Mesenteric fat pad (tissue), 1 donor: ENCODE measurements around the gene IL15. TPM values are rescaled to one million over a fixed set of nuclear protein-coding genes. Genes with fewer than 3 reads are reported as not detected.
"Not testable (repeated sequence)": the region's sequence is repeated elsewhere in the genome, so short reads cannot be mapped to it uniquely, and the experiment has no call there.

ENCODE experiments used
- DNase-seq: peaks from one replicate; pipeline ENCODE4 v3.0.0-alpha.2; 2020; ENCODE audit warnings: low spot score
- long read RNA-seq: library from polyadenylated mRNA; unstranded; transcript quantifications from one replicate; pipeline ENCODE4 v2.0.0, GENCODE V29; 2020
- total RNA-seq: library from RNA; stranded (reverse); fragmentation: NEBNext Ultra II Directional; extraction: Animal tissue kit (Norgen Biotek cat#: 25700); gene quantifications from one replicate; pipeline ENCODE4 v1.2.1, GENCODE V29; 2021
- donor health status: DM: yes; HTN: yes; CAD: no.

IL15 gene, protein sequence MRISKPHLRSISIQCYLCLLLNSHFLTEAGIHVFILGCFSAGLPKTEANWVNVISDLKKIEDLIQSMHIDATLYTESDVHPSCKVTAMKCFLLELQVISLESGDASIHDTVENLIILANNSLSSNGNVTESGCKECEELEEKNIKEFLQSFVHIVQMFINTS
- 5.1 TPM for total RNA-seq
- long read RNA-seq, transcript IL15-201 (8 exons, 2,472 nt): major isoform, 6 of 35 reads
- long read RNA-seq, partial matches to known transcripts: 2 of 35 reads
- long read RNA-seq, other reads (novel, unspliced or antisense): 25 of 35 reads

DNA sequence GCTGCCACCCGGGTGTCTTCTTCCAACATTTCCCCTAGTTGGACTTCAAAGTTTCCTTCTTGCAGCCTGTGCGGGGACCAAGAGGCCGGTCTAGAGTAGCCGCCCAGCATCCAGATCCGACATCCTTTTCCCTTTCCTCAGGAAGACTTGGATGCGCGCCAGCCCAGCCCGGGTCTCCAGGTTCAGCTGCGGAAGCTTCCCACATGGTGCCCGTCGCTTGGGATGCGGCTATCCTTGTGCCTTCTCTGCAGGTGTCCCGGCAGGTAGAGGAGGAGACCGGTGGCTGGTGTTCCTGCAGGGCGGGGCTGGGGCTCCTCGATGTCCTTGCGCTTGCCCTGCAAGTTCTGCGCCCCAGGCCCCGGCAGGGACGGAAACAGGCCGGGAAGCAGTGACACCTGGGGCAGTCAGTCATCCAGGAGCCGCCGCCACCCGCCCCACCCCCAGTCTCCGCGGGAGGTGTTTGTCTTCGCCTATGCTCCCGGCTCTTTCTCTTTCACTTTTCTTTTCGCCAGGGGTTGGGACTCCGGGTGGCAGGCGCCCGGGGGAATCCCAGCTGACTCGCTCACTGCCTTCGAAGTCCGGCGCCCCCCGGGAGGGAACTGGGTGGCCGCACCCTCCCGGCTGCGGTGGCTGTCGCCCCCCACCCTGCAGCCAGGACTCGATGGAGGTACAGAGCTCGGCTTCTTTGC lies at the start of gene IL15:
Gene IL15, plus strand, starts transcription at position 502 of the 689 bp plus-strand sequence. CDS start 82,882 bp downstream, outside the sequence.
- DNase-seq: peak; percentile 92

DNA sequence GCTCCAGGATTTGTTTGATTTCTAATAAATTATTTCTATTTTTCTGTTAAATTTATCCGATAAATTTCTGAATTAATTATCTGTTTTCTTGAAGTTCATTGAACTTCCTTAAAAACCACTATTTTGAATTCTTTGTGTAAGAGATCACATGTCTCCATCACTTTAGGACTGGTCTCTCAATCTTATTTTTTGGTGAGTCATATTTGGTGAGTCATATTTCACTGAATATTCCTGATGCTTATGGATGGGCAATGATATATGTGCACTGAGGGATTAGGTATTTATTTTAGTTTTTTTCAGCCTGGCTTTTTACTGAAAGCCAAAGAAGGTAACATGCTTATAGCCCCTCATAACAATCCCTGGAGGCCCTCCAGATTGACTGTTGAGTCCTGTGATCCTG lies 48.5 kb upstream of the IL15 start:
- no peak for DNase-seq

DNA sequence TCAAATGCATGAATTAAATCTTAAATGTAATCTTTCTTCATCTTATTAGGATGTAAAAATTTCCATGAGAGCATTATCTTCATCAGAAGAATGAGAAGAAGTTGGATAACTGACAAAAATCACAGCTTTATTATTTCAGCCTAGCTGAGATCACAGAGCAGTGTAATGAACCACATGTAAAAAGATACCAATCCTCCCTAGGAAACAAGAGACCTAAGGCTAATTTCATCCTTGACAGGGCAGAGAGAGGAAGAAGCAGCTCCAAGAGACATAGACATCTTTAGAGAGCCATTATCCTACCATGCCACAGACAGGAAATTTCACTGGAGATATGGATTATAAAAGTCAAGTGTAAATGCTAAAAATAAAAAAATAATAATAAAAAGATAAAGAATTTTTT lies 40.9 kb upstream of the IL15 start:
- DNase-seq: no peak

DNA sequence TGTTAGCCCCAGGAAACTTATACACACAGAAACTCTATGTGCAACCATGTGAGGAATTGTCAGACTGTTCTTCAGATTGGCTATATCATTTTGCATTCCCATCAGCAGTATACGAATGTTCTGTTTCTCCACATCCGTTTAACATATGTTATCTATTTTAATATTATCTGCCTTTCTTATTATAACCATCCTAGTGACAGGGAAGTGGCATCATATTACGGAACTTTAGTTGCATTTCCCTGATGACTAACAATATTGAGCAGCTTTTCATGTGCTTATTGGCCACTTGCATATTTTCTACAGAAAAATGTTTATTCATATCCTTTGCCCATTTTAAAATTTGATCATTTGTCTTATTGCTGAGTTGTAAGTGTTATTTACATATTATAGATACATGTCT lies 36.5 kb upstream of the IL15 start:
- DNase-seq: no peak

DNA sequence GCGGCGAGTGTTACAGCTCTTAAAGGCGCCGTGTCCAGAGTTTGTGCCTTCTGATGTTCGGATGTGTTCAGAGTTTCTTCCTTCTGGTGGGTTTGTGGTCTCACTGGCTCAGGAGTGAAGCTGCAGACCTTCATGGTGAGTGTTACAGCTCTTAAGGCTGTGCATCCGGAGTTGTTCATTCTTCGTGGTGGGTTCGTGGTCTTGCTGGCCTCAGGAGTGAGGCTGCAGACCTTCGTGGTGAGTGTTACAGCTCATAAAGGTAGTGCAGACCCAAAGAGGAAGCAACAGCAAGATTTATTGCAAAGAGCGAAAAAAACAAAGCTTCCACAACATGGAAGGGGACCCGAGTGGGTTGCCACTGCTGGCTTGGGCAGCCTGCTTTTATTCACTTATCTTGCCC lies 31.7 kb upstream of the IL15 start:
- DNase-seq: not testable (repeated sequence)

DNA sequence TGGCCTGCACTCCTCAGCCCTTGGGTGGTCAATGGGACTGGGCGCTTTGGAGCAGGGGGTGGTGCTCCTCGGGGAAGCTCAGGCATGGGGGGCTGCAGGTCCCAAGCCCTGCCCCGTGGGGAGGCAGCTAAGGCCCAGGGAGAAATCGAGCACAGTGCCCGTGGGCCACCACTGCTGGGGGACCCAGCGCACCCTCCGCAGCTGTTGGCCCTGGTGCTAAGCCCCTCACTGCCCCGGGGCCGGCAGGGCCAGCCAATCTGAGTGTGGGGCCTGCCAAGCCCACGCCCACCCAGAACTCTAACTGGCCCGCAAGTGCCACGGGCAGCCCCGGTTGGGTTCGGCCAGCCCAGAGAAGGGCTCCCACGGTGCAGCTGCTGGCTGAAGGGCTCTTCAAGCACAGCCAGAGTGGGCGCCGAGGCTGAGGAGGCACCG lies 30.9 kb upstream of the IL15 start:
- no peak for DNase-seq

DNA sequence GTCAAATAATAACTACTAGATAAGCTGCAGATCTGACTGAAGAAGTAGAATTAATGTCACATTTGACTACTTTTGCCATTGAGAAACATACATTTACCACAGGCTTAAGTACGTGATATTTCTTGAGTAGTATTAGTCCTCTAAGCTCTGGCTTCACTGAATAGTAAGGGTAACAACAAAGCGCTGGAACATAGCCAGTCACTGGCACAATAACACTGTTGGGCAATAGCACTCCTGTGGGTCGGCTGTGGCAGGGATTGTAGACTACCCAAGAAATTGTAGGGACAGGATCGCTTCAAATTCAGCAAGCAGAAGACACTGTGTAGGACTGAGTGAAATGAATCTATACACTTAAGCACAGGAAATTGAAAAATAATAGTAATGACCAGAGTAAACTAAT lies 27.1 kb upstream of the IL15 start:
- no peak for DNase-seq

DNA sequence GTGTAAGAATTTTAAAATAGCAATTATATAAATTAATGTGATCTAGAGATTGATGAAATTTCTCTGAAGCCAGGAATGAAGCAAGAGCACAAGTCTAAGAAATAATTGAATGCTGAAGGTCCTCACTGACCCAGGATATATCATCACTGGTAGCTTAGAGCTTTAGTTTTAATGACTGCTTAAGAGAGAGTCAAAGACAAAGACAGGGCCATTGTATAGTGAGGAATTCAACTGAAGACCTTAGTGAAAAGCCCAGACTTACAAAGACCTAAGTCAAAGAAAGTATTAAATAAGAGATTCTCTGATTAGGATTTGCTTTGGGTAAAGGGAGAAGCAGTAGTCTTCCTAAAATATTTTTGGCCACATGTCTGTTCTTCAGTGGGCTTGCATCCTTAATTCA lies 26.0 kb upstream of the IL15 start:
- DNase-seq: no peak

DNA sequence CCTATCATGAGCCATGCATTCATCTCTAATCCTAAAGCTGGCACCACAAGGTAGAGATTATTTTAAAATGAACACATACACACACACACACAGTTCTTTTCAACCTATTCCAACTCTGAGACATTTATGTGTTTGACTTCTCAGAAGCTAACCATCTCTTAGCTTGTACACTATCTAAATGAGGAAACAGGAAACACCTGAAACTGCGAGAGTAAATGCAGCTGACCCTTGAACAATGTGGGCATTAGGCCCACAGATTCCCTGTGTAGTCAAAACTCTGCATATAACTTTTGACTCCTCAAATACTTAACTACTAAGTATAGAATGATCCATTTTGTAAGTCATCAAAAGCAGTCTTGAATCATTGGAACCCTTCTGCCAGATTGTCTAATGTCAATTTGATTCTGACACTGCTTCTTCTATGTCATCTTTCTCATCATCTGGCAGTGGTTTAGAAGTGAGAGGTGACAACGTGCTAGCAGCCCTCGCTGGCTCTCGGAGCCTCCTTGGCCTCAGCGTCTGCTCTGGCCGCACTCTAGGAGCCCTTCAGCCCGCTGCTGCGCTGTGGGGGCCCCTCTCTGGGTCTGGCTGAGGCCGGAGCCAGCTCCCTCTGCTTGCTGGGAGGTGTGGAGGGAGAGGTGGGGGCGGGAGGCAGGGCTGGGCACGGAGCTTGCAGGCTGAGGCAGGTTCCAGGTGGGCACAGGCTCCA lies 21.4 kb upstream of the IL15 start:
- no peak for DNase-seq

DNA sequence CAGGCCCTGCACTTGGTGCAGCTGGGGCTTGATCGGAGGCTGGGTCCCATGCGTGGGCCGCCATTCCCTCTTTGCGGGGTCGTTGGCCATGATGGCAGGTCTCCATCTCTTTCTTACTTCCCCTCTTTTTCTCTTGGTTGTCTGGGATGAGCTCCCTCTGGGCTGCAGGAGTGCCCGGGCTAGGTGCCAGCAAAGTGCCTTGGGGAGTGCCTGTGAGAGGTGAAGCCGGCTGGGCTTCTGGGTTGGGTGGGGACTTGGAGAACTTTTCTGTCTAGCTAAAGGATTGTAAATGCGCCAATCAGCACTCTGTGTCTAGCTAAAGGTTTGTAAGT lies 20.8 kb upstream of the IL15 start:
- not testable (repeated sequence) for DNase-seq

DNA sequence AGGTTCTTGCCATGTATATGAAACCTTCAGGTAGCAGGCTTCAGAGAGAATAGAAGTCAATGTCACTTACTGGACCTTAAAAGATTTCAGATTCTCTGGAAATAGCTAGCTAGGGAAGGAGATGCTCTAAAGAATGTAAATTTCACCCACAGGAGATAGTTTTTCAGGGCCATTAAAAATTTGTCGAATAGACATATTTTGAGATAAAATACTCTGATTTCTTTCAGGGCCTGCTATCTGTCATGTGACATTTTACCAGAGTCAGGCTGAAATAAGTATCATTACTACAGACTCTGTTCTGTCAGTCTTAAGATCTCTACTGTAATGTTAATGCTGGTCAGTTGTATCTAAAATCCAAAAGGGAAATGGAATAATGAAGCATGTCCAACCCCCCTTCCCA lies 15.7 kb upstream of the IL15 start:
- no peak for DNase-seq

DNA sequence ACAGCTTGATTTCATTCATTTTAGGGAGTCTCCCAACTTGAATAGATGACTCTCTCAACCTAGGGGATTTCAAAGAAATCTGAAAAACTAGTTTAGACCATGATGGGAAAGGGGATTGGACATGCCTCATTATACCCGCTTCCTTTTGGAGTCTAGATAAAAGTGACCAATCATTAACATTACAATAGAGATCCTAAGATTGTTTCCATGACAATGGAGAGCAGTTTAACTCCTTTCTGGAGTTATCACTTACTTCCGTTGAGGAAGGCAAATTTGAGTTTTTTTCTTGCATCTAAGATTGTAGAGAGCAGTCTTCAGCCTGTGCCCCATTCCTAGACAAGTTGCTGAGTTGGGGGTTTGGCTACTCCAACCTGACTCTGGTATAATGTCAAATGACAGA lies 11.4 kb upstream of the IL15 start:
- DNase-seq: no peak

DNA sequence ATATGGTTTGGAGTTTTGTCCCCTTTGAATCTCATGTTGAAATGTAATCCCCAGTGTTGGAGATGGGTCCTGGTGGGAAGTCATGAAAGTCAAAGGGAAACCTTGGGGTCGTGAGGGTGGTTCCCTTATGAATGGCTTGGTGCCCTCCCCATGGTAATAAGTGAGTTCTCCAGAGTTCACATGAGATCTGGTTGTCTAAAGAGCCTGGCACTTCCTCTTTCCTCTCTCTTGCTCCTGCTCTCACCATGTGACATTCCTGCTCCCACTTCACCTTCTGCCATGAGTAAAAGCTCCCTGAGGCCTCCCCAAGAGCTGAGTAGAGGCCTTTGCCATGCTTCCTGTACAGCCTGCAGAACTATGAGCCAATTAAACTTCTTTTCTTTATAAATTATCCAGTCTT lies 5.5 kb upstream of the IL15 start:
- no peak for DNase-seq

DNA sequence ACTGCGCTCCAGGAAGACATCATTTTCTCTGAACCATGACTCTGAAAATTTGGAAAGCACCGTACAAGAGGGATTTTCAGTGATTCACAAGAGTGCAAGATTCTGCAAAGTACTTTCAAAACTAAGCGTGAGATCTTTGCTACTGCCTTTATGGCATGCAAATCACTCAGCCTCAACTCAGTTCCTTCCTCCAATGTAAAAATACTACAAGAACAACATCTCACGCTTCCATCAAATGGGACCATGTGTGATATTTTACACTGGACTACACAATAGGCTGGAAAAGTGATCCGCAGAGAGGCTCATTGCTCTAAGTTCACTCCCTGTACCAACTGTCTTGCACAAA lies 674 bp upstream of the IL15 start:
- DNase-seq: no peak

DNA sequence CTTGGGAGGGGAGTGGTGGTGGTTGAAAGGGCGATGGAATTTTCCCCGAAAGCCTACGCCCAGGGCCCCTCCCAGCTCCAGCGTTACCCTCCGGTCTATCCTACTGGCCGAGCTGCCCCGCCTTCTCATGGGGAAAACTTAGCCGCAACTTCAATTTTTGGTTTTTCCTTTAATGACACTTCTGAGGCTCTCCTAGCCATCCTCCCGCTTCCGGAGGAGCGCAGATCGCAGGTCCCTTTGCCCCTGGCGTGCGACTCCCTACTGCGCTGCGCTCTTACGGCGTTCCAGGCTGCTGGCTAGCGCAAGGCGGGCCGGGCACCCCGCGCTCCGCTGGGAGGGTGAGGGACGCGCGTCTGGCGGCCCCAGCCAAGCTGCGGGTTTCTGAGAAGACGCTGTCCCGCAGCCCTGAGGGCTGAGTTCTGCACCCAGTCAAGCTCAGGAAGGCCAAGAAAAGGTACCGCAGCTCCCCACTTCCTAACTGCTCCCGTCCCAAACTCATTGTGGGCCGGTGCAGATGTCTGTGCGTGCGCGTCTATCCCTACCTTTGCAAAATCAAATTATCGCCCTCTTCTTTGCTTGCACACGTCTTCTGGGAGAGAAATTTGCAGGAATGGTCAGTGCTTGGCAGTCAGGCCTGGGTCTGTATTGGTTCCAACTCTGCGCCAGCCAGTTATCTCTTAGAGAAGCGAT lies 533 bp downstream of the IL15 start:
- DNase-seq: no peak

DNA sequence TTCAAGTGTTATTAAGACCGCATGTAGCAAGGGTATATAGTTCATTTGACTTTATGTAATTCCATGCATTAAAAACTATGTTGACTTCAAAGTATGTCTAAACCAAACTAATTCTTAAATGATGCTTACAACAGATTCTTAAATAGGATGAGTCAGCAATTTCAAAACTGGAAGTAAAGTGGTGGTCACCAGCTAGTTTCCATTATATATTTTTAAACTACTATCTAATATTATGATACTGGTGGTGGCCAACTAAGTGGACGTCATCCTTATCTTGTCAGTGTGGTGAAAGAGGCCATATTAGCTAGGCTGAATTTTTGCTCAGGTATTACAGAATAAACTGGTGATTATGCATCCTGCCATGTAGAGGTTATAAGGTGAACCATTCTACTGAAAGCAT lies 1.2 kb downstream of the IL15 start:
- DNase-seq: no peak

DNA sequence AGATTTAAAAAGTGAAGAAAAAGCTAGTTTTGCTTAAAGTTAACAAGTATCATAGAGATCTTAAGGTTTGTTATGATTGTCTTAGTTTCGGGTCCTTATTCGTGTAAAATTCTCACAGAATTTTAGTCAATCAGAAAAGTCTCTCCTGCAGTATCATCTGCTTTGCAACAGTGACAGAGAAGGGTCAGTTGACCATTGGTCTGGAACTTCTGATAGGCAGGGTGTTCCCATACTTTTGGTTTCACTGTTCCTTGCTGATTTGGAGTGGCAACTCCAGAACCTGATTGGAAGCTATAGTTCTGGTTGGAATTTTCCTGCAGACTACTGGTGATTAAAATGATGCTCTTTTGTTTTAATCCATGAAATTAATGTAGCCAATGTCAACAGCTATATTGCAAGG lies 1.8 kb downstream of the IL15 start:
- DNase-seq: no peak

DNA sequence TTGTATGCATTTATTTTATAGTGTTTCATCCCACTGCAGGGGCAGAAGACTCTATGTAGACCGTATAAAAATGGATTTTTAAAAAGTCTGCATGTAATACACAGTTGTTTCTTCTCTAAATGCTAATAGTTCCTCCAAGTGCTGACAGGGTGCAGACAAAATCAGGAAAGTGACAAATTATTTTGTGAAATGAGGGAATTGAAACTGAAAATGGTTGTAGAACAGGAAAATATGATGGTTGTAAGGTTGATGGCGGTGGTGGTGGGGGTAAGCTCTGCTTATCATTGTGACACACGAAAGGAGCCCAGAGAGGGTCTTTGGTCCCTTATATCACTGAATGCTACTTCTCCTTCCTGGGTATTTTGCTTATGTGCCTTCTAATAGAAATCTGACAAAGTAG lies 4.3 kb downstream of the IL15 start:
- no peak for DNase-seq

DNA sequence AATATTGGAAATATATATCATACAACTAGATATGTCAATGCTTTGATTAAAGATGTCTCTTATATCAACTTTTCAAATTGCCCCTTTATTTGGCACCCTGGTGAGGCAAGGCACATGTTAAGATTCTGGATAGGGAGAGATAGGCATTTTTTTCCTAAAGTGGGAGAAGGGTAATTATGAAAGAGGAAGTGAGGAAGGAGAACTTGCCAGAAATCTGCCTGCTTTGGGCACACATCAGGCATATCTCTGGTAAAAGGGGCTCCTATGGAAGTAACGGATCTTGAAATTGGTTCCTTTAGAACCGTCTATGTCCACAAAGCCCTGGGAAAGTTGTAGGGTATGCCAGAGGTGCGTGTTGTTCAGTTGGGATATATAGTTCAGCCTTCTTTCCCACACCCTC lies 5.7 kb downstream of the IL15 start:
- no peak for DNase-seq

DNA sequence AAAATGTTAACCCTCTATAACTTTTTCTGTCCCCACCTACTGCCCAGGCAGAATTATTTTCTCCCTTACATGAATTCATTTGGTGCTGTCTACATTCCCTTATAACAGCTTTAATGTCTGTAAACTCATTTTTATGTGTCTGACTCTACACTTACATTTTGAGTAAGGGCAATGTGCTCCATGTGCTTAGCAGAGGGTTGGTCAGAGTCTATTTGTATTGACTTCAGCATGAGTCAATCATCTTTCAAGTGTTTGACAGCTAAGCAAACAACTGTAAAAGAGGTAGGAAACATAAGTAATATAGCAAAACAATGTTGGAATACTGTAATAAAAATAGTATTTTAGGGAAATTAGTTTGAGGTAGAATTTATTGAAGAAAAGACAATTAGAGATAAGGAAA lies 6.3 kb downstream of the IL15 start:
- DNase-seq: no peak

DNA sequence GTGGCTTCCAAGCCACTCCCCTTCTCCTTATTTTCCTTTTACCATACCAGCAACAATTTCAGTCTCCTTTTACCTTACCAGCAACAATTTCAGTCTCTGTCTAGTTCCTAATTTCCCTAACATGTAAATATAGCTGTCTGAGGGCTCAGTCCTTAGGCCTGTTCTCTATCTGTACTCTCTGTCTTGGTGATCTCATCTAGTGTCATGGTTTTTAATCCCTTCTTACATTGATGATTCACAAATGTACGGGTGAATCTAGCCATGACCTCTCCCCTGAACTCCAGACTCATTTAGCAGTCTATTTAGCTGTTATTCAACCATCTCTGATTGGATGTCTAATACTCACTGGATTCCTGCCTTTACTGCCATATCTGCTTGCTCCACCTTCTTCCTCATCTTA lies 7.2 kb downstream of the IL15 start:
- no peak for DNase-seq
